GM04503 (cell line): ENCODE results near the gene EVA1C.
"Not testable (repeated sequence)": the region's sequence is repeated elsewhere in the genome, so short reads cannot be mapped to it uniquely, and the experiment has no call there.

Source experiments
- DNase-seq: peaks from one replicate; pipeline ENCODE4 v3.0.0-alpha.2; 2012; ENCODE audit warnings: low read depth

EVA1C gene

GRCh38 chr21:32530809-32531208, 118.3 kb downstream of the EVA1C start:
- not testable (repeated sequence) for DNase-seq

GRCh38 chr21:32531561-32531960, 119.1 kb downstream of the EVA1C start:
- DNase-seq = not testable (repeated sequence)

- no peak for DNase-seq
Measured at GRCh38 chr21:32532636-32533035, 120.1 kb downstream of the EVA1C start.

- DNase-seq = no peak
Measured at GRCh38 chr21:32533053-32533452, 120.5 kb downstream of the EVA1C start.

GRCh38 chr21:32533611-32534010, 121.1 kb downstream of the EVA1C start:
- DNase-seq = no peak

GRCh38 chr21:32534113-32534512, 121.6 kb downstream of the EVA1C start:
- DNase-seq = no peak

- DNase-seq = no peak
Measured at GRCh38 chr21:32535612-32536011, 123.1 kb downstream of the EVA1C start.

- no peak for DNase-seq
Measured at GRCh38 chr21:32537569-32537881, 125.0 kb downstream of the EVA1C start.

- DNase-seq = no peak
Measured at GRCh38 chr21:32538147-32538792, 125.8 kb downstream of the EVA1C start.

GRCh38 chr21:32539378-32539777, 126.9 kb downstream of the EVA1C start:
- DNase-seq = no peak

GRCh38 chr21:32543056-32543455, 130.6 kb downstream of the EVA1C start:
- DNase-seq = not testable (repeated sequence)

- DNase-seq = no peak
Measured at GRCh38 chr21:32543975-32544374, 131.5 kb downstream of the EVA1C start.

GRCh38 chr21:32544697-32545096, 132.2 kb downstream of the EVA1C start:
- DNase-seq = no peak

GRCh38 chr21:32545948-32546441, 133.5 kb downstream of the EVA1C start:
- DNase-seq = no peak

GRCh38 chr21:32547018-32547417, 134.5 kb downstream of the EVA1C start:
- no peak for DNase-seq

GRCh38 chr21:32548978-32549377, 136.5 kb downstream of the EVA1C start:
- no peak for DNase-seq

GRCh38 chr21:32549440-32549839, 136.9 kb downstream of the EVA1C start:
- DNase-seq = no peak

- DNase-seq = no peak
Measured at GRCh38 chr21:32549886-32550285, 137.4 kb downstream of the EVA1C start.

- no peak for DNase-seq
Measured at GRCh38 chr21:32554832-32555638, 142.5 kb downstream of the EVA1C start.

GRCh38 chr21:32558106-32558505, 145.6 kb downstream of the EVA1C start:
- no peak for DNase-seq

GRCh38 chr21:32559006-32559610, 146.6 kb downstream of the EVA1C start:
- DNase-seq = no peak

GRCh38 chr21:32560896-32561295, 148.4 kb downstream of the EVA1C start:
- DNase-seq = no peak

- DNase-seq = not testable (repeated sequence)
Measured at GRCh38 chr21:32561476-32561875, 149.0 kb downstream of the EVA1C start.
